HG03280 (cell line): ENCODE results near the gene PPP2R2C.

ENCODE experiments used
- ATAC-seq: cut with Tn5 transposase; IDR thresholded peaks from one replicate; pipeline ENCODE4 v1.9.1; 2021; ENCODE audit warnings: mild to moderate bottlenecking, moderate library complexity; ENCODE audit not compliant: unreplicated experiment

PPP2R2C gene

GRCh38 chr4:6404611-6405396 lies 67.6 kb downstream of the PPP2R2C start:
- no peak for ATAC-seq

GRCh38 chr4:6403400-6403685 lies 69.1 kb downstream of the PPP2R2C start:
- no peak for ATAC-seq

- ATAC-seq: no peak
Observed at GRCh38 chr4:6402566-6403399, 69.6 kb downstream of the PPP2R2C start.

- no peak for ATAC-seq
Observed at GRCh38 chr4:6401797-6402196, 70.6 kb downstream of the PPP2R2C start.

GRCh38 chr4:6396696-6397236 lies 75.6 kb downstream of the PPP2R2C start:
- no peak for ATAC-seq

GRCh38 chr4:6395466-6396228 lies 76.8 kb downstream of the PPP2R2C start:
- ATAC-seq: no peak

- no peak for ATAC-seq
Observed at GRCh38 chr4:6394671-6395081, 77.7 kb downstream of the PPP2R2C start.

- no peak for ATAC-seq
Observed at GRCh38 chr4:6393544-6394475, 78.6 kb downstream of the PPP2R2C start.

- ATAC-seq: no peak
Observed at GRCh38 chr4:6393066-6393465, 79.3 kb downstream of the PPP2R2C start.

- ATAC-seq: no peak
Observed at GRCh38 chr4:6392407-6392806, 80.0 kb downstream of the PPP2R2C start.

GRCh38 chr4:6391852-6392188 lies 80.6 kb downstream of the PPP2R2C start:
- no peak for ATAC-seq

- no peak for ATAC-seq
Observed at GRCh38 chr4:6391186-6391851, 81.1 kb downstream of the PPP2R2C start.

- no peak for ATAC-seq
Observed at GRCh38 chr4:6390356-6390755, 82.1 kb downstream of the PPP2R2C start.

- ATAC-seq: no peak
Observed at GRCh38 chr4:6389142-6389825, 83.1 kb downstream of the PPP2R2C start.

GRCh38 chr4:6388713-6389112 lies 83.7 kb downstream of the PPP2R2C start:
- no peak for ATAC-seq

GRCh38 chr4:6387946-6388345 lies 84.5 kb downstream of the PPP2R2C start:
- no peak for ATAC-seq

- ATAC-seq: no peak
Observed at GRCh38 chr4:6386091-6386490, 86.3 kb downstream of the PPP2R2C start.

- no peak for ATAC-seq
Observed at GRCh38 chr4:6385288-6385687, 87.1 kb downstream of the PPP2R2C start.

GRCh38 chr4:6384541-6384940 lies 87.9 kb downstream of the PPP2R2C start:
- no peak for ATAC-seq
